Tibial nerve (tissue), 4 donors: ENCODE measurements around the gene GRPEL1. TPM values are rescaled to one million over a fixed set of nuclear protein-coding genes. Genes with fewer than 3 reads are reported as not detected.

ENCODE experiments used
- DNase-seq, 2 donors: peaks; one replicate each; pipeline ENCODE4 v3.0.0-alpha.2; 2019; ENCODE audit warnings: low spot score in 2 of 2
- H3K27ac ChIP-seq, 4 donors: fragments of 200-600 bp; sonication (generic) in 3 of 4; one replicate each; pipeline ENCODE4 v1.5.1; 2017 to 2019; ENCODE audit warnings: mild to moderate bottlenecking in 1 of 4
- H3K27me3 ChIP-seq, 2 donors: fragments of 200-600 bp; sonication (generic) in 1 of 2; one replicate each; pipeline versions ENCODE4 v1.5.1 to v1.6.0; 2017 to 2019
- H3K36me3 ChIP-seq, 3 donors: fragments of 200-600 bp; sonication (generic); one replicate each; pipeline ENCODE4 v1.5.1; 2018 to 2019
- H3K4me1 ChIP-seq, 4 donors: fragments of 200-600 bp; sonication (generic) in 3 of 4; one replicate each; pipeline ENCODE4 v1.5.1; 2017 to 2019
- H3K4me3 ChIP-seq, 4 donors: fragments of 200-600 bp; sonication (generic) in 3 of 4; one replicate each; pipeline ENCODE4 v1.5.1; 2017 to 2019; ENCODE audit warnings: mild to moderate bottlenecking in 1 of 4, moderate library complexity in 1 of 4
- H3K9me3 ChIP-seq, 4 donors: fragments of 200-600 bp; sonication (generic) in 3 of 4; one replicate each; pipeline ENCODE4 v1.5.1; 2017 to 2019
- EP300 ChIP-seq, 2 donors: sonication (generic); formaldehyde crosslinking; IDR thresholded peaks; one replicate each; pipeline ENCODE4 v1.6.1; 2017; ENCODE audit warnings: antibody characterized with exemption in 2 of 2, mild to moderate bottlenecking in 1 of 2
- POLR2A ChIP-seq, 2 donors: fragments of 450-650 bp; IDR thresholded peaks; one replicate each; pipeline ENCODE4 v1.6.1; 2017; ENCODE audit warnings: antibody characterized with exemption in 2 of 2, mild to moderate bottlenecking in 2 of 2, moderate library complexity in 2 of 2
- WGBS, 2 donors: methylation state at CpG; one replicate each; pipeline ENCODE4 v1.1.5; 2018; 5-methylcytosine and 5-hydroxymethylcytosine counted together
- total RNA-seq, 4 donors: library from RNA; depleted of rRNA; stranded (reverse); fragments of >200 nt; gene quantifications; one replicate each; pipeline ENCODE4 v1.1.0, GENCODE V29; 2016
- TF ChIP-seq, protein P1 (sequence below), 5 experiments: fragments of 200-600 bp in 3 of 5; fragments of 450-650 bp in 2 of 5; sonication (generic) in 3 of 5; IDR thresholded peaks; one replicate each; pipeline ENCODE4 v1.5.1; 2016 to 2019; ENCODE audit warnings: antibody characterized with exemption in 5 of 5, mild to moderate bottlenecking in 3 of 5, moderate library complexity in 2 of 5

The GRPEL1 gene
- total RNA-seq, 4 donors from 2014 or later = 11.1 to 13.6 (median 13.3) TPM

GRCh38 chr4:7030856-7031255 lies 37.0 kb downstream of the GRPEL1 start:
- no peak for DNase-seq
- Histone ChIP-seq H3K27me3 (no peaks in the 10 kb centered on the region), H3K36me3 (peaks cover 0 to 64% (median 14%) of the 10 kb centered on the region in 3 donors)

GRCh38 chr4:7029921-7030320 lies 37.9 kb downstream of the GRPEL1 start:
- no peak for DNase-seq
- Histone ChIP-seq H3K4me3 (no peak overlapping the region), H3K36me3 (peaks cover 0 to 73% (median 18%) of the 10 kb centered on the region in 3 donors), H3K27ac (no peak overlapping the region), H3K4me1 (no peaks in the 10 kb centered on the region), H3K9me3 (no peaks in the 10 kb centered on the region), H3K27me3 (no peaks in the 10 kb centered on the region)
- 87 to 91% methylated on average over 6 to 10 of the region's 10 CpGs for WGBS, 2 donors
- TF ChIP-seq POLR2A (IDR thresholded peaks at IDR 0.05) = no peak
- TF ChIP-seq, protein P1, sequence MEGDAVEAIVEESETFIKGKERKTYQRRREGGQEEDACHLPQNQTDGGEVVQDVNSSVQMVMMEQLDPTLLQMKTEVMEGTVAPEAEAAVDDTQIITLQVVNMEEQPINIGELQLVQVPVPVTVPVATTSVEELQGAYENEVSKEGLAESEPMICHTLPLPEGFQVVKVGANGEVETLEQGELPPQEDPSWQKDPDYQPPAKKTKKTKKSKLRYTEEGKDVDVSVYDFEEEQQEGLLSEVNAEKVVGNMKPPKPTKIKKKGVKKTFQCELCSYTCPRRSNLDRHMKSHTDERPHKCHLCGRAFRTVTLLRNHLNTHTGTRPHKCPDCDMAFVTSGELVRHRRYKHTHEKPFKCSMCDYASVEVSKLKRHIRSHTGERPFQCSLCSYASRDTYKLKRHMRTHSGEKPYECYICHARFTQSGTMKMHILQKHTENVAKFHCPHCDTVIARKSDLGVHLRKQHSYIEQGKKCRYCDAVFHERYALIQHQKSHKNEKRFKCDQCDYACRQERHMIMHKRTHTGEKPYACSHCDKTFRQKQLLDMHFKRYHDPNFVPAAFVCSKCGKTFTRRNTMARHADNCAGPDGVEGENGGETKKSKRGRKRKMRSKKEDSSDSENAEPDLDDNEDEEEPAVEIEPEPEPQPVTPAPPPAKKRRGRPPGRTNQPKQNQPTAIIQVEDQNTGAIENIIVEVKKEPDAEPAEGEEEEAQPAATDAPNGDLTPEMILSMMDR (IDR thresholded peaks at IDR 0.05) = no peak
- no peak for TF ChIP-seq EP300 (IDR thresholded peaks at IDR 0.05)

More at GRCh38 chr4:7030856-7031255, 37.0 kb downstream of the GRPEL1 start:
- H3K27ac ChIP-seq = no peak overlapping the region
- TF ChIP-seq EP300 (IDR thresholded peaks at IDR 0.05) (no peak), POLR2A (IDR thresholded peaks at IDR 0.05) (no peak)
- TF ChIP-seq, protein P1 (IDR thresholded peaks at IDR 0.05) = no peak
- 92% methylated on average over 10 of the region's 10 CpGs for WGBS, 2 donors
- no peaks in the 10 kb centered on the region for H3K4me1 ChIP-seq
- no peaks in the 10 kb centered on the region for H3K9me3 ChIP-seq
- H3K4me3 ChIP-seq = no peak overlapping the region

- H3K4me1 ChIP-seq = no peaks in the 10 kb centered on the region
- no peaks in the 10 kb centered on the region for H3K9me3 ChIP-seq
- no peak for TF ChIP-seq EP300 (IDR thresholded peaks at IDR 0.05)
- TF ChIP-seq, protein P1 (IDR thresholded peaks at IDR 0.05) = no peak
- TF ChIP-seq POLR2A (IDR thresholded peaks at IDR 0.05) = no peak
- peaks cover 0 to 80% (median 18%) of the 10 kb centered on the region in 3 donors for H3K36me3 ChIP-seq
- no peak for DNase-seq
- H3K4me3 ChIP-seq = no peak overlapping the region
- 91 to 93% methylated on average over 12 of the region's 12 CpGs for whole genome bisulfite sequencing, 2 donors
- no peaks in the 10 kb centered on the region for H3K27me3 ChIP-seq
- H3K27ac ChIP-seq = no peak overlapping the region
Measured at GRCh38 chr4:7029212-7029611, 38.7 kb downstream of the GRPEL1 start.

GRCh38 chr4:7027913-7028312 lies 40.0 kb downstream of the GRPEL1 start:
- H3K36me3 ChIP-seq = peaks cover 0 to 88% (median 18%) of the 10 kb centered on the region in 3 donors

GRCh38 chr4:7027284-7027683 lies 40.6 kb downstream of the GRPEL1 start:
- WGBS, 2 donors = 84% methylated on average over 7 of the region's 7 CpGs
- H3K27me3 ChIP-seq = no peaks in the 10 kb centered on the region
- DNase-seq = no peak
- H3K36me3 ChIP-seq = peaks cover 0 to 88% (median 21%) of the 10 kb centered on the region in 3 donors
- no peak for TF ChIP-seq POLR2A (IDR thresholded peaks at IDR 0.05)
- TF ChIP-seq EP300 (IDR thresholded peaks at IDR 0.05) = no peak
- TF ChIP-seq, protein P1 (IDR thresholded peaks at IDR 0.05) = no peak
- H3K9me3 ChIP-seq = no peaks in the 10 kb centered on the region
- H3K4me3 ChIP-seq = no peak overlapping the region
- H3K4me1 ChIP-seq = no peaks in the 10 kb centered on the region
- no peak overlapping the region for H3K27ac ChIP-seq

More at GRCh38 chr4:7027913-7028312, 40.0 kb downstream of the GRPEL1 start:
- H3K27ac ChIP-seq = no peak overlapping the region
- no peaks in the 10 kb centered on the region for H3K9me3 ChIP-seq
- WGBS, 2 donors = 69 to 82% methylated on average over 5 of the region's 5 CpGs
- H3K4me3 ChIP-seq = no peak overlapping the region
- TF ChIP-seq POLR2A (IDR thresholded peaks at IDR 0.05) (no peak), EP300 (IDR thresholded peaks at IDR 0.05) (no peak)
- TF ChIP-seq, protein P1 (IDR thresholded peaks at IDR 0.05) = no peak
- H3K4me1 ChIP-seq = no peaks in the 10 kb centered on the region
- DNase-seq = no peak
- no peaks in the 10 kb centered on the region for H3K27me3 ChIP-seq
